Tibial artery (tissue), 4 donors: ENCODE data around the gene POLR3E.

Experiments used
- DNase-seq, 2 donors: peaks; one replicate each; pipeline ENCODE4 v3.0.0-alpha.2; 2019
- H3K27ac ChIP-seq, 2 donors: fragments of 200-600 bp; sonication (generic) in 1 of 2; 1 replicate in 1 of 2; 2 replicates in 1 of 2; pipeline ENCODE4 v1.5.1; 2018 to 2019; ENCODE audit warnings: mild to moderate bottlenecking in 1 of 2
- H3K27me3 ChIP-seq, 2 donors: fragments of 200-600 bp; sonication (generic) in 1 of 2; one replicate each; pipeline versions ENCODE4 v1.5.1 to v1.6.0; 2016 to 2019
- H3K36me3 ChIP-seq, 3 donors: fragments of 200-600 bp; sonication (generic) in 2 of 3; one replicate each; pipeline ENCODE4 v1.5.1; 2016 to 2019; ENCODE audit warnings: mild to moderate bottlenecking in 2 of 3
- H3K4me1 ChIP-seq, 4 donors: fragments of 200-600 bp; sonication (generic) in 2 of 4; 1 replicate in 3 of 4; 2 replicates in 1 of 4; pipeline ENCODE4 v1.5.1; 2016 to 2019
- H3K4me3 ChIP-seq, 2 donors: fragments of 200-600 bp; sonication (generic) in 1 of 2; 1 replicate in 1 of 2; 2 replicates in 1 of 2; pipeline ENCODE4 v1.5.1; 2018 to 2019; ENCODE audit warnings: mild to moderate bottlenecking in 2 of 2
- H3K9me3 ChIP-seq, 3 donors: fragments of 200-600 bp; sonication (generic) in 1 of 3; one replicate each; pipeline ENCODE4 v1.5.1; 2016 to 2019
- CTCF ChIP-seq, 2 experiments: fragments of 200-600 bp in 1 of 2; fragments of 450-650 bp in 1 of 2; IDR thresholded peaks; one replicate each; pipeline ENCODE4 v1.5.1; 2017 to 2019; ENCODE audit warnings: antibody characterized with exemption in 2 of 2, mild to moderate bottlenecking in 1 of 2, moderate library complexity in 1 of 2
- intact Hi-C: fragments of 100-400 bp; cut with DNase I; formaldehyde crosslinking; loops from one replicate; pipeline ENCODE4 v1.15.0; 2023; ENCODE audit warnings: low total_unique reads

POLR3E gene

GRCh38 chr16:22314661-22315626, 17.7 kb downstream of the POLR3E start:
- no peaks in the 10 kb centered on the region for H3K27me3 ChIP-seq
- intact Hi-C loops, result loop anchor here (10.0 kb wide), 1 partner anchor 60 kb away; the partner anchor contains the start of gene CDR2

GRCh38 chr16:22315979-22316378, 18.8 kb downstream of the POLR3E start:
- H3K36me3 ChIP-seq, result peaks cover 42 to 95% (median 83%) of the 10 kb centered on the region in 3 donors
- no peak for DNase-seq
- no peaks in the 10 kb centered on the region for H3K9me3 ChIP-seq
- H3K4me1 ChIP-seq, result no peaks in the 10 kb centered on the region
- no peak overlapping the region for H3K27ac ChIP-seq
- intact Hi-C loops, result loop anchor here (10.0 kb wide), 1 partner anchor 59 kb away; the partner anchor contains the start of gene CDR2
- no peaks in the 10 kb centered on the region for H3K27me3 ChIP-seq
- H3K4me3 ChIP-seq, result no peak overlapping the region
- TF ChIP-seq CTCF (IDR thresholded peaks at IDR 0.05), result no peak

More at GRCh38 chr16:22314661-22315626, 17.7 kb downstream of the POLR3E start:
- no peak overlapping the region for H3K4me3 ChIP-seq
- H3K4me1 ChIP-seq, result no peaks in the 10 kb centered on the region
- H3K27ac ChIP-seq, result no peak overlapping the region
- H3K36me3 ChIP-seq, result peaks cover 51 to 99% (median 86%) of the 10 kb centered on the region in 3 donors
- H3K9me3 ChIP-seq, result no peaks in the 10 kb centered on the region
- TF ChIP-seq CTCF (IDR thresholded peaks at IDR 0.05), result no peak
- DNase-seq, result no peak

- Histone ChIP-seq H3K27ac (no peak overlapping the region), H3K4me1 (no peaks in the 10 kb centered on the region), H3K27me3 (no peaks in the 10 kb centered on the region), H3K4me3 (no peak overlapping the region), H3K9me3 (no peaks in the 10 kb centered on the region), H3K36me3 (peaks cover 41 to 92% (median 83%) of the 10 kb centered on the region in 3 donors)
- DNase-seq, result no peak
- intact Hi-C loops, result loop anchor here (10.0 kb wide), 1 partner anchor 58 kb away; the partner anchor contains the start of gene CDR2
- TF ChIP-seq CTCF (IDR thresholded peaks at IDR 0.05), result no peak
Observed at GRCh38 chr16:22316411-22316811, 19.2 kb downstream of the POLR3E start.

GRCh38 chr16:22317001-22317530, 19.9 kb downstream of the POLR3E start:
- peaks cover 40 to 92% (median 83%) of the 10 kb centered on the region in 3 donors for H3K36me3 ChIP-seq
- TF ChIP-seq CTCF (IDR thresholded peaks at IDR 0.05), result no peak
- no peaks in the 10 kb centered on the region for H3K9me3 ChIP-seq
- intact Hi-C loops, result loop anchor here (10.0 kb wide), 1 partner anchor 58 kb away; the partner anchor contains the start of gene CDR2
- no peak overlapping the region for H3K4me3 ChIP-seq
- no peak for DNase-seq
- H3K4me1 ChIP-seq, result no peaks in the 10 kb centered on the region
- no peaks in the 10 kb centered on the region for H3K27me3 ChIP-seq
- H3K27ac ChIP-seq, result no peak overlapping the region

- H3K27me3 ChIP-seq, result no peaks in the 10 kb centered on the region
- peaks cover 35 to 92% (median 80%) of the 10 kb centered on the region in 3 donors for H3K36me3 ChIP-seq
- DNase-seq, result no peak
- TF ChIP-seq CTCF (IDR thresholded peaks at IDR 0.05), result no peak
- intact Hi-C loops, result loop anchor here (10.0 kb wide), 1 partner anchor 57 kb away; the partner anchor contains the start of gene CDR2
- no peak overlapping the region for H3K4me3 ChIP-seq
- H3K9me3 ChIP-seq, result no peaks in the 10 kb centered on the region
- no peaks in the 10 kb centered on the region for H3K4me1 ChIP-seq
- no peak overlapping the region for H3K27ac ChIP-seq
Observed at GRCh38 chr16:22317625-22318024, 20.4 kb downstream of the POLR3E start.
